NCI-H1092 treated with DMSO at 0.1 percent for 48 hours (cell line): ENCODE data around the gene EVA1A.

ENCODE experiments used
- DNase-seq: peaks from one replicate; lab custom pipeline; 2025; lab: John Stamatoyannopoulos, UW

The EVA1A gene

GRCh38 chr2:75589391-75590105 lies 28.8 kb upstream of the EVA1A start:
- no peak for DNase-seq

GRCh38 chr2:75587954-75588587 lies 27.3 kb upstream of the EVA1A start:
- peak; percentile 6 for DNase-seq

GRCh38 chr2:75586971-75587370 lies 26.2 kb upstream of the EVA1A start:
- DNase-seq: no peak

GRCh38 chr2:75582840-75583239 lies 22.1 kb upstream of the EVA1A start:
- DNase-seq: no peak

GRCh38 chr2:75580606-75581005 lies 19.9 kb upstream of the EVA1A start:
- DNase-seq: no peak

- DNase-seq: no peak
Observed at GRCh38 chr2:75580156-75580555, 19.4 kb upstream of the EVA1A start.

GRCh38 chr2:75579186-75579585 lies 18.4 kb upstream of the EVA1A start:
- no peak for DNase-seq

- no peak for DNase-seq
Observed at GRCh38 chr2:75577280-75577679, 16.5 kb upstream of the EVA1A start.

- no peak for DNase-seq
Observed at GRCh38 chr2:75574106-75574505, 13.4 kb upstream of the EVA1A start.

- no peak for DNase-seq
Observed at GRCh38 chr2:75573145-75573878, 12.6 kb upstream of the EVA1A start.

GRCh38 chr2:75571730-75572430 lies 11.1 kb upstream of the EVA1A start:
- DNase-seq: no peak

- no peak for DNase-seq
Observed at GRCh38 chr2:75570948-75571729, 10.4 kb upstream of the EVA1A start.

- no peak for DNase-seq
Observed at GRCh38 chr2:75570024-75570947, 9.5 kb upstream of the EVA1A start.

- no peak for DNase-seq
Observed at GRCh38 chr2:75569546-75569945, 8.8 kb upstream of the EVA1A start.

- DNase-seq: no peak
Observed at GRCh38 chr2:75568174-75568573, 7.4 kb upstream of the EVA1A start.

- DNase-seq: no peak
Observed at GRCh38 chr2:75565472-75566462, 5.0 kb upstream of the EVA1A start.

- no peak for DNase-seq
Observed at GRCh38 chr2:75564713-75565359, 4.1 kb upstream of the EVA1A start.

GRCh38 chr2:75564026-75564688 lies 3.4 kb upstream of the EVA1A start:
- no peak for DNase-seq
